ENCODE results near the gene TMIGD2.
A peak's percentile ranks its signal among the peaks of the same experiment; 100 is the strongest.
"Not testable (repeated sequence)": the region's sequence is repeated elsewhere in the genome, so short reads cannot be mapped to it uniquely, and the experiment has no call there.

Gene TMIGD2

DNA sequence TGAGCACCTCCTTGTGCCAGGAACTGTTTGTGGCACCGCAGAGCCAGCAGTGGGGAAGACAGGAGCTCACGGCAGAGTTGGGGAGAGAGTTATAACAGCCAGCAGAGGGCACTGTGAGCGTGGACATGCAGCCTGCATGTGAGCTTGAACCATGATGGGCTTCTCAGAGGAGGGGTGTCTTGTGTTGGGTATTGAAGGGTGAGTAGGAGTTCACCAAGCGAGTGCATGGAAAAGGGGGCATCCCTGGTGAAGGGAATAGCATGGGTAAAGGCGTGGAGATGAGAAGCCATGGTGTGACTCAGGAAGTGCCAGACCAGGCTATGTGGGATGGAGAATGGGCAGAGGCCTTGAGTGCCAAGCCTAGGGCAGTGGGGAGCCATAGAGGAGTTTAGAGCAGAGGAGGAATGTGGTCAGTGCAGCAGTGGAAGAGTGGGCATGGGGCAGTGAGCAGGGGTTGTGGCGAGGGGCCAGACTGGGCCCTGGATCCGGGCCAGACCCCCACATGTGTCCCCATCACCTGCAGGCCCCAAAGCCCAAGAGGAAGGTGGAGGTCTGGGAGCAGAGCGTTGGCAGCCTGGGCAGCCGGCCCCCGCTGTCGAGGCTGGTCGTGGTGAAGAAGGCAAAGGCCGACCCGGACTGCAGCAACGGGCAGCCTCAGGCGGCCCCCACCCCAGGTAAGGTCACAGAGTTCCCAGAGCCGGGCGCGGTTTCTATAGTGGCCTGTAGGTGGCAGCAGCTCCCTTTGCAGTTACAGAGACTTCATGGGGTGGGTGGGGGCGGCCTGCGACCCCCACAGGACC, 34.9 kb downstream of the TMIGD2 start:
- ATAC-seq (peak; percentile 73), DNase-seq (ENCODE audit: low spot score in 2 of 2) (peak; percentile 51 to 80)
- Mint-ChIP-seq H3K27ac (peak overlapping the region; percentile 29), H3K4me3 (no peak overlapping the region), H3K4me1 (peaks cover 35% of the 10 kb centered on the region), H3K36me3 (peaks cover 92% of the 10 kb centered on the region), H3K9me3 (no peaks in the 10 kb centered on the region)

DNA sequence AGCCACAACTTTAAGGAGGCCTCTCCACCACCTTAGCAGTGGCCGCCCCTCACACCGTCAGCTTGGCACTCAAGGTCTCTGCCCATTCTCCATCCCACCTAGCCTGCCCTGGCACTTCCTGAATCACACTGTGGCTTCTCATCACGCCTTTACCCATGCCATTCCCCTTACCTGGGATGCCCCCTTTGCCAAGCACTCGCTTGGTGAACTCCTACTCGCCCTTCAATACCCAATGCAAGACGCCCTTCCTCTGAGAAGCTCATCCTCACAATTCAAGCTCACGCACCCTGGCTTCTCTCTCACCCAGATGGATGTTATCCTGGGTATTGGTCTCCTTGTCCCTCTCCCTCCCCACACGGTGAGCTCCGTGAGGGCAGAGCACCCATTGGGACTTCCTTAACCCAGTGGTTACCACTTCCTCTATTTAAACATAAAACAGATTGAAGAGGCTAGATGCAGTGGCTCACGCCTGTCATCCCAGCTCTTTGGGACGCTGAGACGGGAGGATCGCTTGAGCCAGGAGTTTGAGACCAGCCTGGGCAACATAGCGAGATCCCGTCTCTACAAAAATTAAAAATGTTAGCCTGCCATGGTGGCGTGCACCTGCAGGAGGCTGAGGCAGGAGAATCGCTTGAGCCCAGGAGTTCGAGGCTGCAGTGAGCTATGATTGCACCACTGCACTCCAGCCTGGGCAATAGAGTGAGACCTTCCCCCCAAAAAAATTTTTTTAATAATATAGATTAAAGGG, 35.8 kb downstream of the TMIGD2 start:
- no peak for ATAC-seq
- Mint-ChIP-seq H3K9me3 (no peaks in the 10 kb centered on the region), H3K36me3 (peaks cover 100% of the 10 kb centered on the region), H3K4me1 (peaks cover 35% of the 10 kb centered on the region), H3K4me3 (no peak overlapping the region), H3K27ac (peak overlapping the region; percentile 53)
- DNase-seq (ENCODE audit: low spot score in 2 of 2): no peak

DNA sequence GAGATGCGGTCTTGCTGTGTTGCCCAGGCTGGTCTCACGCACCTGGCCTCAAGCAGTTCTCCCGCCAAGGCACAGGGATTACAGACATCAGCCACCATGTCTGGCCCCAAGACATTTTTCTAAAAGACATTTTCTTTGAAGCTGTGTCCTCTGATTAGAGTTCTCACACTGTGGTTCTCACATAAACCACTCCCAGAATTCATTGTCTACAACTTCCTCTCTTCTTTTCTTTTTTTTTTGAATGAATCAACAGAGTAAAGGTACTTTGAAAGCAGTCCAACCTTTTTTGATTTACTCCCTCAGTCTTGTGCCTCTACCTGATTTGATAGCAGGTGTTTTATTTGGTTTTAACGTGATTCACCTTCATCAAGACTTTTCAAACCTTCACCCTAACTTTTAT, 37.4 kb downstream of the TMIGD2 start:
- Mint-ChIP-seq H3K36me3 (peaks cover 100% of the 10 kb centered on the region), H3K9me3 (no peaks in the 10 kb centered on the region), H3K27ac (peak overlapping the region; percentile 86), H3K4me3 (peak overlapping the region; percentile 37), H3K4me1 (peaks cover 35% of the 10 kb centered on the region)
- ATAC-seq (peak; percentile 49), DNase-seq (ENCODE audit: low spot score in 2 of 2) (no peak)

DNA sequence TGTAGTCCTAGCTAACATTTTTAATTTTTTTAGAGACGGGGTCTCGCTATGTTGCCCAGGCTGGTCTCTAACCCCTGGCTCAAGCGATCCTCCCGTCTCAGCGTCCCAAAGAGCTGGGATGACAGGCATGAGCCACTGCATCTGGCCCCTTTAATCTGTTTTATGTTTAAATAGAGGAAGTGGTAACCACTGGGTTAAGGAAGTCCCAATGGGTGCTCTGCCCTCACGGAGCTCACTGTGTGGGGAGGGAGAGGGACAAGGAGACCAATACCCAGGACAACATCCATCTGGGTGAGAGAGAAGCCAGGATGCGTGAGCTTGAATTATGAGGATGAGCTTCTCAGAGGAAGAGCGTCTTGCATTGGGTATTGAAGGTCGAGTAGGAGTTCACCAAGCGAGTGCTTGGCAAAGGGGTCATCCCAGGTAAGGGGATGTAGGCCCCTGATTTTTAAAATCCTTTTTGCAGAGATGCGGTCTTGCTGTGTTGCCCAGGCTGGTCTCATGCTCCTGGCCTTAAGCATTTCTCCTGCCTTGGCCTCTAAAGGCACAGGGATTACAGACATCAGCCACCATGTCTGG, 41.5 kb downstream of the TMIGD2 start:
- Mint-ChIP-seq H3K9me3 (no peaks in the 10 kb centered on the region), H3K4me3 (no peak overlapping the region), H3K36me3 (peaks cover 100% of the 10 kb centered on the region), H3K4me1 (peaks cover 15% of the 10 kb centered on the region), H3K27ac (peak overlapping the region; percentile 56)
- no peak for ATAC-seq
- DNase-seq (ENCODE audit: low spot score in 2 of 2): no peak

DNA sequence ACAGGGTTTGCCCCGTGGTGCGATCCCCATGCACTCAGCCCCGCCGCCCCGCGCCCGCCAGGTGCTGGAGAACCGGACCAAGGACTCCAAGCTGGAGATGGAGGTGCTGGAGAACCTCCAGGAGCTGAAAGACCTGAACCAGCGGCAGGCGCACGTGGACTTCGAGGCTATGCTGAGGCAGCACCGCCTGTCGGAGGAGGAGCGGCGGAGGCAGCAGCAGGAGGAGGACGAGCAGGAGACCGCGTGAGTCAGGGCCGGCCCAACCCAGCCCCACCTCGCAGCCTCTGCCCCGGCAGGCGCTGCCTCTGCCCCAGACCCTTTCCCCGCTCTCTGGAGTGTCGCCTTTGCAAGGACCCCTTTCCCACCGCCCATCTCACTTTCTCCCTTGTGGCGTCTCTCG, 44.0 kb downstream of the TMIGD2 start:
- Mint-ChIP-seq H3K36me3 (peaks cover 100% of the 10 kb centered on the region), H3K27ac (no peak overlapping the region), H3K9me3 (no peaks in the 10 kb centered on the region), H3K4me1 (no peaks in the 10 kb centered on the region), H3K4me3 (no peak overlapping the region)
- DNase-seq (ENCODE audit: low spot score in 2 of 2): no peak
- no peak for ATAC-seq

DNA sequence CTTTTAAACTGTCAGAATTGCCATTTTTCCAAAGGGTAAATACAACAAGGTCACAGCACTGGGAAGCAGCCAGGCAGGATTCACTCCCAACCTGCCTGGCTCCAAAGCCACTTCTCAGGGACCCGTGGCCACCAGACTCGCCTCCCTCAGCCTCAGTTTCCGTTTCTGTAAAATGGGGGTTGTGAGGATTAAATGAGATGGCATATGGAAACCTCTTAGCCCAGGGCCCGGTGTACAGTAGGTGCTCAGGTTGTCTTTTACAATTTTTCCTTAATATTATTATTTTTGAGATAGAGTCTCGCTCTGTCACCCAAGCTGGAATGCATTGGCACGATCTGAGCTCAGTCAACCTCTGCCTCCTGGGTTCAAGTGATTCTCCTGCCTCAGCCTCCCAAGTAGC, 45.2 kb downstream of the TMIGD2 start:
- peaks cover 100% of the 10 kb centered on the region for H3K36me3 Mint-ChIP-seq
- no peak for DNase-seq (ENCODE audit: low spot score in 2 of 2)
- H3K27ac Mint-ChIP-seq: no peak overlapping the region
- H3K4me1 Mint-ChIP-seq: no peaks in the 10 kb centered on the region
- no peak overlapping the region for H3K4me3 Mint-ChIP-seq
- H3K9me3 Mint-ChIP-seq: no peaks in the 10 kb centered on the region
- ATAC-seq: no peak

DNA sequence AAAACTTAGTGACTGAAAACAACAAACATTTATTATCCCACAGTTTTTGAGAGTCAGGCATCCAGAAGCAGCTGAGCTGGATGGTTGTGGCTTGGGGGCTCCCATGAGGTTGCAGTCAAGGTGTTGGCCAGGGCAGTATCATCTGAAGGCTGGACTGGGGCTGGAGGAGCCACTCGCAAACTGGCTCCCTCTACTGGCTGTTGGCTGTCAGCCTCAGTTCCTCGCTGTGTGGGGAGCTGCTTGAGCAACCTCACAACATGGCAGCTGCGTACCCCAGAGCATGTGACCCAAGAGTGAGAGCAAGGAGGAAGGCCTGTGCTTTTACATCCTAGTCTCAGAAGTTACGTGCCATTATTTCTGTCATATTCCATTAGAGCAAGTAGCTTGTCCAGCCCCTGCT, 45.6 kb downstream of the TMIGD2 start:
- Mint-ChIP-seq H3K27ac (no peak overlapping the region), H3K9me3 (no peaks in the 10 kb centered on the region), H3K4me1 (no peaks in the 10 kb centered on the region), H3K36me3 (peaks cover 100% of the 10 kb centered on the region), H3K4me3 (no peak overlapping the region)
- ATAC-seq (peak; percentile 55), DNase-seq (ENCODE audit: low spot score in 2 of 2) (no peak)

DNA sequence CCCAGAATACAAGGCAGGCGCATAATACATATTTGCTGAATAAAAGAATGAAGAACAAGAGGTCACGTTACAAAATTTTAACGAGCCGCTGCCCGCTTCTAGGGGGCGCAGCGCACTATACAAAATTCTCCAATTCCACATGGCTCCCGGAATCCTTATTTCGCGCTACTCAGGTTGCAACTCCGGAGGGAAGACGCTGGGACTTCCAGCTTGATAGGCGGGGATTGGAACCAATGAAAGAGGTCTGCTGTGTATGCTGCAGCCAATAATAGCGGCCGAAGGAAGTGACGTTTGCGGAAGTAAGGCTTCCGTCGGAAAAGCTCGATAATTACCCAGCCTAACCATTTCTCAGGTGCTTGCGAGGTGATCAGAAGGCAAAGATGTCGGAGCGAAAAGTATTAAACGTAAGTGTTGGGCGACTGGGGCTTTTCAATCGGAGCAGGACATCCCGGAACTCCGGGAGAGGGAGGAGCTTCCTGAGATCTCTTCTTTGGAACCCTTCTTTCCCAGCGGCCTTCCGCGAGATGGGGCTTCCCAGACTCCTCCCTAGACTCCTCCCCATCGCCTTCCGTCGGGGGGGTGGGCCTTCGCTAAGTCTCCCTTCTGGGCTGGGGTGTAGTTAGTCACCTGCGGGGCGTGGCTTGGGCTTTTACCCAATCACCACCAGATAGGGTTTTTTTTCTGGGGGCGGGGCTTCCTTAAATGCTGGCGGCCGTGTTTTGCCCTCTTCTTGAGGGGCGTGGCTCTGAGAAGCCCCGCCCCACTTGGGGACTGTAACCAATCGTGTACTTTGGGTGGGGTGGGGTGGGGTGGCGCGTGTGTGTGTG, 55.2 kb downstream of the TMIGD2 start, which contains the start of gene YJU2:
Gene YJU2 (plus strand): TSS at position 314 of the 827 bp plus-strand sequence. CDS start 67 bp downstream, at position 381.
- peaks cover 57% of the 10 kb centered on the region for H3K36me3 Mint-ChIP-seq
- H3K27ac Mint-ChIP-seq: peak within 1 kb of the TSS; percentile 98
- H3K4me1 Mint-ChIP-seq: peaks cover 22% of the 10 kb centered on the region
- peak within 1 kb of the TSS; percentile 74 for H3K4me3 Mint-ChIP-seq
- ATAC-seq (peak; percentile 96), DNase-seq (ENCODE audit: low spot score in 2 of 2) (peak; percentile 93 to 99)
- H3K9me3 Mint-ChIP-seq: no peaks in the 10 kb centered on the region

DNA sequence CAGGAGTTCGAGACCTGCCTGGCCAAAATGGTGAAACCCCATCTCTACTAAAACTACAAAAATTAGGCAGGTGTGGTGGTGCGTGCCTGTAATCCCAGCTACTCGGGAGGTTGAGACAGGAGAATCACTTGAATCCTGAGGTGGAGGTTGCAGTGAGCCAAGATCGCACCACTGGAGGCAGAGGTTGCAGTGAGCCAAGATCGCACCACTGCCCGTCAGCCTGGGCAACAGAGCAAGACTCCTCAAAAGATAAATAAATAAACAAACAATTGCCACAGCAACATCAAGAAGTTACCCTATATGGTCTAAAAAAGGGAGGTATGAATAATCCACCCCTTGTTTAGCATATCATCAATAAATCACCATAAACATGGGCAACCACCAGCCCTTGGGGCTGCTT, 56.3 kb downstream of the TMIGD2 start:
- H3K9me3 Mint-ChIP-seq; DNase-seq (ENCODE audit: low spot score in 2 of 2); ATAC-seq: not testable (repeated sequence)
- peaks cover 46% of the 10 kb centered on the region for H3K36me3 Mint-ChIP-seq
- peak overlapping the region; percentile 74 for H3K4me3 Mint-ChIP-seq
- H3K4me1 Mint-ChIP-seq: peaks cover 22% of the 10 kb centered on the region
- H3K27ac Mint-ChIP-seq: peak overlapping the region; percentile 98
